ENCODE data around the gene TRAF2.

TRAF2 gene

GRCh38 chr9:136900988-136901515 is 14.7 kb downstream of the TRAF2 start:
- no peaks in the 10 kb centered on the region for H3K9me3 ChIP-seq (ENCODE audit: control insufficient read depth in 1 of 2, low read length in 2 of 2)
- H3K4me1 ChIP-seq (ENCODE audit: control insufficient read depth in 1 of 2, insufficient read depth in 2 of 2, low read length in 2 of 2), result peaks cover 37 to 45% of the 10 kb centered on the region in 2 donors
- H3K27ac ChIP-seq (ENCODE audit: low read depth, low read length), result peak overlapping the region; percentile 93
- H3K36me3 ChIP-seq (ENCODE audit: control insufficient read depth in 1 of 2, insufficient read depth in 2 of 2, low read length in 2 of 2), result peaks cover 16 to 17% of the 10 kb centered on the region in 2 donors
- no peaks in the 10 kb centered on the region for H3K27me3 ChIP-seq (ENCODE audit: control insufficient read depth in 1 of 2, insufficient read depth in 2 of 2, low read length in 2 of 2)
- H3K9ac ChIP-seq (ENCODE audit: low read depth in 1 of 2, low read length in 2 of 2), result peak overlapping the region; percentile 71 to 77
- peak overlapping the region; percentile 60 for H3K4me3 ChIP-seq (ENCODE audit: low read depth in 1 of 2, low read length in 2 of 2)

GRCh38 chr9:136901516-136902258 is 15.4 kb downstream of the TRAF2 start:
- H3K36me3 ChIP-seq (ENCODE audit: control insufficient read depth in 1 of 2, insufficient read depth in 2 of 2, low read length in 2 of 2), result peaks cover 16 to 24% of the 10 kb centered on the region in 2 donors
- peak overlapping the region; percentile 60 for H3K4me3 ChIP-seq (ENCODE audit: low read depth in 1 of 2, low read length in 2 of 2)
- peak overlapping the region; percentile 71 to 77 for H3K9ac ChIP-seq (ENCODE audit: low read depth in 1 of 2, low read length in 2 of 2)

GRCh38 chr9:136902259-136902821 is 16.0 kb downstream of the TRAF2 start:
- Histone ChIP-seq H3K9me3 (ENCODE audit: control insufficient read depth in 1 of 2, low read length in 2 of 2) (no peaks in the 10 kb centered on the region), H3K4me1 (ENCODE audit: control insufficient read depth in 1 of 2, insufficient read depth in 2 of 2, low read length in 2 of 2) (peaks cover 37 to 45% of the 10 kb centered on the region in 2 donors), H3K27ac (ENCODE audit: low read depth, low read length) (peak overlapping the region; percentile 93), H3K36me3 (ENCODE audit: control insufficient read depth in 1 of 2, insufficient read depth in 2 of 2, low read length in 2 of 2) (peaks cover 21 to 30% of the 10 kb centered on the region in 2 donors), H3K9ac (ENCODE audit: low read depth in 1 of 2, low read length in 2 of 2) (peak overlapping the region; percentile 71 to 77), H3K4me3 (ENCODE audit: low read depth in 1 of 2, low read length in 2 of 2) (peak overlapping the region; percentile 60), H3K27me3 (ENCODE audit: control insufficient read depth in 1 of 2, insufficient read depth in 2 of 2, low read length in 2 of 2) (no peaks in the 10 kb centered on the region)

More at GRCh38 chr9:136901516-136902258, 15.4 kb downstream of the TRAF2 start:
- Histone ChIP-seq H3K27ac (ENCODE audit: low read depth, low read length) (peak overlapping the region; percentile 93), H3K4me1 (ENCODE audit: control insufficient read depth in 1 of 2, insufficient read depth in 2 of 2, low read length in 2 of 2) (peaks cover 37 to 45% of the 10 kb centered on the region in 2 donors), H3K9me3 (ENCODE audit: control insufficient read depth in 1 of 2, low read length in 2 of 2) (no peaks in the 10 kb centered on the region), H3K27me3 (ENCODE audit: control insufficient read depth in 1 of 2, insufficient read depth in 2 of 2, low read length in 2 of 2) (no peaks in the 10 kb centered on the region)

GRCh38 chr9:136903041-136903554 is 16.8 kb downstream of the TRAF2 start:
- H3K9me3 ChIP-seq (ENCODE audit: control insufficient read depth in 1 of 2, low read length in 2 of 2), result no peaks in the 10 kb centered on the region
- H3K27ac ChIP-seq (ENCODE audit: low read depth, low read length), result peak overlapping the region; percentile 93
- no peak overlapping the region for H3K4me3 ChIP-seq (ENCODE audit: low read depth in 1 of 2, low read length in 2 of 2)
- H3K4me1 ChIP-seq (ENCODE audit: control insufficient read depth in 1 of 2, insufficient read depth in 2 of 2, low read length in 2 of 2), result peaks cover 37 to 45% of the 10 kb centered on the region in 2 donors
- peaks cover 29 to 38% of the 10 kb centered on the region in 2 donors for H3K36me3 ChIP-seq (ENCODE audit: control insufficient read depth in 1 of 2, insufficient read depth in 2 of 2, low read length in 2 of 2)
- H3K9ac ChIP-seq (ENCODE audit: low read depth in 1 of 2, low read length in 2 of 2), result no peak overlapping the region
- H3K27me3 ChIP-seq (ENCODE audit: control insufficient read depth in 1 of 2, insufficient read depth in 2 of 2, low read length in 2 of 2), result no peaks in the 10 kb centered on the region

GRCh38 chr9:136906266-136906665 is 19.9 kb downstream of the TRAF2 start:
- Histone ChIP-seq H3K27ac (ENCODE audit: low read depth, low read length) (no peak overlapping the region), H3K9ac (ENCODE audit: low read depth in 1 of 2, low read length in 2 of 2) (no peak overlapping the region), H3K27me3 (ENCODE audit: control insufficient read depth in 1 of 2, insufficient read depth in 2 of 2, low read length in 2 of 2) (no peaks in the 10 kb centered on the region), H3K4me3 (ENCODE audit: low read depth in 1 of 2, low read length in 2 of 2) (no peak overlapping the region), H3K36me3 (ENCODE audit: control insufficient read depth in 1 of 2, insufficient read depth in 2 of 2, low read length in 2 of 2) (peaks cover 19 to 44% of the 10 kb centered on the region in 2 donors), H3K9me3 (ENCODE audit: control insufficient read depth in 1 of 2, low read length in 2 of 2) (no peaks in the 10 kb centered on the region), H3K4me1 (ENCODE audit: control insufficient read depth in 1 of 2, insufficient read depth in 2 of 2, low read length in 2 of 2) (peaks cover 20 to 21% of the 10 kb centered on the region in 2 donors)

- no peak overlapping the region for H3K9ac ChIP-seq (ENCODE audit: low read depth in 1 of 2, low read length in 2 of 2)
- H3K36me3 ChIP-seq (ENCODE audit: control insufficient read depth in 1 of 2, insufficient read depth in 2 of 2, low read length in 2 of 2), result peaks cover 19 to 44% of the 10 kb centered on the region in 2 donors
- H3K4me1 ChIP-seq (ENCODE audit: control insufficient read depth in 1 of 2, insufficient read depth in 2 of 2, low read length in 2 of 2), result peaks cover 10 to 11% of the 10 kb centered on the region in 2 donors
Measured at GRCh38 chr9:136907011-136907914, 20.9 kb downstream of the TRAF2 start.

GRCh38 chr9:136910197-136910900 is 24.0 kb downstream of the TRAF2 start:
- Histone ChIP-seq H3K36me3 (ENCODE audit: control insufficient read depth in 1 of 2, insufficient read depth in 2 of 2, low read length in 2 of 2) (peaks cover 18 to 61% of the 10 kb centered on the region in 2 donors), H3K9ac (ENCODE audit: low read depth in 1 of 2, low read length in 2 of 2) (no peak overlapping the region), H3K4me1 (ENCODE audit: control insufficient read depth in 1 of 2, insufficient read depth in 2 of 2, low read length in 2 of 2) (no peaks in the 10 kb centered on the region), H3K27me3 (ENCODE audit: control insufficient read depth in 1 of 2, insufficient read depth in 2 of 2, low read length in 2 of 2) (no peaks in the 10 kb centered on the region), H3K9me3 (ENCODE audit: control insufficient read depth in 1 of 2, low read length in 2 of 2) (no peaks in the 10 kb centered on the region), H3K4me3 (ENCODE audit: low read depth in 1 of 2, low read length in 2 of 2) (no peak overlapping the region), H3K27ac (ENCODE audit: low read depth, low read length) (no peak overlapping the region)

More at GRCh38 chr9:136907011-136907914, 20.9 kb downstream of the TRAF2 start:
- Histone ChIP-seq H3K27ac (ENCODE audit: low read depth, low read length) (no peak overlapping the region), H3K9me3 (ENCODE audit: control insufficient read depth in 1 of 2, low read length in 2 of 2) (no peaks in the 10 kb centered on the region), H3K4me3 (ENCODE audit: low read depth in 1 of 2, low read length in 2 of 2) (no peak overlapping the region), H3K27me3 (ENCODE audit: control insufficient read depth in 1 of 2, insufficient read depth in 2 of 2, low read length in 2 of 2) (no peaks in the 10 kb centered on the region)

GRCh38 chr9:136910901-136911245 is 24.6 kb downstream of the TRAF2 start:
- Histone ChIP-seq H3K9me3 (ENCODE audit: control insufficient read depth in 1 of 2, low read length in 2 of 2) (no peaks in the 10 kb centered on the region), H3K27ac (ENCODE audit: low read depth, low read length) (no peak overlapping the region), H3K4me1 (ENCODE audit: control insufficient read depth in 1 of 2, insufficient read depth in 2 of 2, low read length in 2 of 2) (no peaks in the 10 kb centered on the region), H3K4me3 (ENCODE audit: low read depth in 1 of 2, low read length in 2 of 2) (no peak overlapping the region), H3K36me3 (ENCODE audit: control insufficient read depth in 1 of 2, insufficient read depth in 2 of 2, low read length in 2 of 2) (peaks cover 23 to 65% of the 10 kb centered on the region in 2 donors), H3K9ac (ENCODE audit: low read depth in 1 of 2, low read length in 2 of 2) (no peak overlapping the region), H3K27me3 (ENCODE audit: control insufficient read depth in 1 of 2, insufficient read depth in 2 of 2, low read length in 2 of 2) (no peaks in the 10 kb centered on the region)

GRCh38 chr9:136913701-136914438 is 27.6 kb downstream of the TRAF2 start:
- Histone ChIP-seq H3K27me3 (ENCODE audit: control insufficient read depth in 1 of 2, insufficient read depth in 2 of 2, low read length in 2 of 2) (no peaks in the 10 kb centered on the region), H3K9ac (ENCODE audit: low read depth in 1 of 2, low read length in 2 of 2) (no peak overlapping the region), H3K4me3 (ENCODE audit: low read depth in 1 of 2, low read length in 2 of 2) (no peak overlapping the region), H3K9me3 (ENCODE audit: control insufficient read depth in 1 of 2, low read length in 2 of 2) (no peaks in the 10 kb centered on the region), H3K27ac (ENCODE audit: low read depth, low read length) (no peak overlapping the region), H3K4me1 (ENCODE audit: control insufficient read depth in 1 of 2, insufficient read depth in 2 of 2, low read length in 2 of 2) (no peaks in the 10 kb centered on the region), H3K36me3 (ENCODE audit: control insufficient read depth in 1 of 2, insufficient read depth in 2 of 2, low read length in 2 of 2) (peaks cover 29 to 64% of the 10 kb centered on the region in 2 donors)

All from duodenal mucosa (tissue), 2 donors.